A549 (cell line): ENCODE data around the gene TSR1. TPM values are rescaled to one million over a fixed set of nuclear protein-coding genes. Genes with fewer than 3 reads are reported as not detected.

Source experiments
- ATAC-seq, 2 experiments: fragments of 200-7000 bp in 1 of 2; fragments of >200 bp in 1 of 2; cut with Nextera tagmentation in 1 of 2; cut with Tn5 transposase in 1 of 2; 3 replicates each; pipeline versions ENCODE4 v1.8.0 to v1.9.1; 2018 to 2020; ENCODE audit warnings: mild to moderate bottlenecking in 1 of 2, moderate library complexity in 1 of 2
- CTCF ChIA-PET: fragments of 300-600 bp; sonication (Branson Sonifier 250); formaldehyde crosslinking; extraction: SDS; loops from one replicate; lab custom pipeline; 2021; ENCODE audit warnings: antibody characterized with exemption, inconsistent platforms; lab: Yijun Ruan, JAX
- POLR2A ChIA-PET: fragments of 350-600 bp; formaldehyde crosslinking; extraction: SDS; loops from one replicate; lab custom pipeline; 2021; ENCODE audit warnings: antibody characterized with exemption, inconsistent platforms; lab: Yijun Ruan, JAX
- DNase-seq, 2 experiments: peaks; one replicate each; pipeline versions ENCODE4 v3.0.0 to v3.0.0-alpha.2; 2011 to 2016; ENCODE audit warnings: low read depth in 1 of 2, low spot score in 1 of 2
- FAIRE-seq: peaks from 2 replicates; lab custom pipeline; 2011; peaks lifted over from hg19 to GRCh38; lab: Jason Lieb, UNC
- H3K27ac ChIP-seq, 2 experiments: fragments of >200 bp; sonication (Bioruptor Twin); formaldehyde crosslinking; 3 replicates each; pipeline ENCODE4 v1.5.1; 2016 to 2017
- H3K4me1 ChIP-seq: fragments of >200 bp; sonication (Bioruptor Twin); formaldehyde crosslinking; 3 replicates; pipeline ENCODE4 v1.6.1; 2016
- H3K4me2 ChIP-seq: fragments of >200 bp; sonication (Bioruptor Twin); formaldehyde crosslinking; 3 replicates; pipeline ENCODE4 v1.6.1; 2016
- H3K4me3 ChIP-seq: fragments of >200 bp; sonication (Bioruptor Twin); formaldehyde crosslinking; 3 replicates; pipeline ENCODE4 v1.5.1; 2016
- H3K9me3 ChIP-seq: fragments of >200 bp; sonication (Bioruptor Twin); formaldehyde crosslinking; 3 replicates; pipeline ENCODE4 v1.6.1; 2016
- BHLHE40 ChIP-seq: IDR thresholded peaks from 2 replicates; pipeline ENCODE4 v1.6.1; 2012; ENCODE audit warnings: low read depth, low read length, inconsistent platforms
- CEBPB ChIP-seq, 2 experiments: fragments of >200 bp in 1 of 2; sonication (Bioruptor Twin) in 1 of 2; formaldehyde crosslinking in 1 of 2; IDR thresholded peaks; 2 replicates each; pipeline ENCODE4 v1.6.1; 2012 to 2016
- CHD2 ChIP-seq: fragments of 150-350 bp; IDR thresholded peaks from 2 replicates; pipeline ENCODE4 v1.6.1; 2014; ENCODE audit warnings: low read length; ENCODE audit not compliant: partially characterized antibody
- EHF ChIP-seq: fragments of 250-450 bp; sonication (Bioruptor Pico); IDR thresholded peaks from 2 replicates; pipeline ENCODE4 v1.5.0; 2020; ENCODE audit warnings: mild to moderate bottlenecking
- EP300 ChIP-seq, 2 experiments: fragments of >200 bp; sonication (Bioruptor Twin); formaldehyde crosslinking; IDR thresholded peaks; 2 replicates in 1 of 2; 3 replicates in 1 of 2; pipeline ENCODE4 v1.6.1; 2016 to 2017
- FOSB ChIP-seq: fragments of 250-450 bp; sonication (Bioruptor Pico); IDR thresholded peaks from 2 replicates; pipeline ENCODE4 v1.5.0; 2020; ENCODE audit warnings: mild to moderate bottlenecking, moderate library complexity
- FOSL2 ChIP-seq, 2 experiments: fragments of 450-650 bp in 1 of 2; fragments of >200 bp in 1 of 2; sonication (Bioruptor Twin) in 1 of 2; formaldehyde crosslinking; IDR thresholded peaks; 2 replicates each; pipeline versions ENCODE4 v1.5.0 to v1.6.1; 2016 to 2020; ENCODE audit warnings: mild to moderate bottlenecking in 1 of 2, moderate library complexity in 1 of 2
- GATA3 ChIP-seq: IDR thresholded peaks from 2 replicates; pipeline ENCODE4 v1.6.1; 2012; ENCODE audit warnings: borderline replicate concordance
- JUN ChIP-seq, 2 experiments: fragments of >200 bp; sonication (Bioruptor Twin); formaldehyde crosslinking; IDR thresholded peaks; 2 replicates in 1 of 2; 3 replicates in 1 of 2; pipeline ENCODE4 v1.6.1; 2016 to 2017
- JUNB ChIP-seq: fragments of >200 bp; sonication (Bioruptor Twin); formaldehyde crosslinking; IDR thresholded peaks from 2 replicates; pipeline ENCODE4 v1.6.1; 2016
- MAX ChIP-seq: IDR thresholded peaks from 2 replicates; pipeline ENCODE4 v1.6.1; 2012
- NFE2L2 ChIP-seq: fragments of 150-350 bp; conservative IDR thresholded peaks from 2 replicates; pipeline ENCODE4 v1.6.1; 2014; ENCODE audit warnings: low read length
- NPAS2 ChIP-seq: fragments of 250-450 bp; sonication (Bioruptor Pico); IDR thresholded peaks from 2 replicates; pipeline ENCODE4 v1.8.0; 2022; ENCODE audit warnings: mild to moderate bottlenecking, moderate library complexity, borderline replicate concordance
- RAD21 ChIP-seq, 2 experiments: fragments of >200 bp in 1 of 2; sonication (Bioruptor Twin) in 1 of 2; formaldehyde crosslinking in 1 of 2; IDR thresholded peaks in 1 of 2; conservative IDR thresholded peaks in 1 of 2; 2 replicates in 1 of 2; 3 replicates in 1 of 2; pipeline ENCODE4 v1.6.1; 2012 to 2018; ENCODE audit warnings: inconsistent platforms in 1 of 2
- USF2 ChIP-seq: fragments of 450-650 bp; IDR thresholded peaks from 2 replicates; pipeline ENCODE4 v1.6.1; 2014; ENCODE audit warnings: antibody characterized with exemption
- ZC3H11A ChIP-seq: fragments of 450-650 bp; IDR thresholded peaks from 2 replicates; pipeline ENCODE4 v1.6.1; 2014; ENCODE audit warnings: antibody characterized with exemption, mild to moderate bottlenecking
- ZNF302 ChIP-seq: fragments of 250-450 bp; sonication (Bioruptor Pico); IDR thresholded peaks from 2 replicates; pipeline ENCODE4 v1.9.0; 2021; ENCODE audit warnings: inconsistent platforms, mild to moderate bottlenecking, moderate library complexity
- ZSCAN20 ChIP-seq: fragments of 250-450 bp; sonication (Bioruptor Pico); IDR thresholded peaks from 2 replicates; pipeline ENCODE4 v1.8.0; 2022; ENCODE audit warnings: mild to moderate bottlenecking, moderate library complexity
- WGBS: methylation state at CpG from one replicate; pipeline ENCODE4 v1.1.6; 2017; ENCODE audit errors: missing lambda C conversion rate; 5-methylcytosine and 5-hydroxymethylcytosine counted together
- polyA plus RNA-seq, 4 experiments: library from polyadenylated mRNA; depleted of rRNA in 3 of 4; stranded (reverse); fragments of >200 nt; fragmentation: RNase III in 1 of 4; extraction: RNeasy Plus Mini Kit Qiagen cat#74134 plus additional on column Dnase treatment in 1 of 4; gene quantifications; 2 replicates in 3 of 4; 3 replicates in 1 of 4; pipeline ENCODE4 v1.2.3, GENCODE V29; 2011 to 2017
- TF ChIP-seq, protein P1 (sequence below): IDR thresholded peaks from 2 replicates; pipeline ENCODE4 v1.6.1; 2012
- TF ChIP-seq, protein P2 (sequence below): fragments of >200 bp; sonication (Bioruptor Twin); formaldehyde crosslinking; IDR thresholded peaks from 3 replicates; pipeline ENCODE4 v1.5.1; 2016

TSR1 gene
- polyA plus RNA-seq, 2 of the 4 experiments (the other 2 are of a cell fraction): 38.3 to 84.1 TPM

DNA sequence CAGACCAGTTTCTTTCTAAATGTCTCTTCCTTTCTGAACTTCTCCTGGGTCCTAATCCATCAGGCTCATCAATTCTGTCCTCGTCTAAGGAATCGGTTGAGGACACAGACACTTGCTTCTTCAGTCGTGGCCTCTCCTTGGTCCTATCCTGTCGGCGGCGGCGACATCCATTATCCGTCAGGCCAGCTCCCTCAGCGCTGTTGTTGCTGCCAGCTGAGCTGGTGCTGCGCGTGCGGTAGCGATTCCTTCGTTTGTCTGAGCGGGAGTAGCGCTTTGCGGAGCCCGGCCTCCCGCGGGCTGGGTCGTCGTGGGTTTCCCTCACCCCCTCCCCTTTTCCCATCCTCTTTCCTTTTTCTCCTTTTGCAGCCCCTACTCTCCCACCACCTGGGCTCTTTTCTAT is 36.5 kb downstream of the TSR1 start:
- WGBS: 91% methylated on average over 22 of the region's 22 CpGs
- DNase-seq (no peak), ATAC-seq (no peak), FAIRE-seq (no peak)
- TF ChIP-seq ZSCAN20 (CRISPR knock-in tag) (no peak), FOSB (CRISPR knock-in tag) (no peak), ZC3H11A (no peak)
- Histone ChIP-seq H3K4me2 (no peak overlapping the region), H3K27ac (no peak overlapping the region), H3K4me3 (no peak overlapping the region), H3K4me1 (peaks cover 17% of the 10 kb centered on the region; the same call in 2 of the 3 replicates), H3K9me3 (no peaks in the 10 kb centered on the region)
- ChIA-PET POLR2A (no interaction called here), CTCF (no interaction called here)

DNA sequence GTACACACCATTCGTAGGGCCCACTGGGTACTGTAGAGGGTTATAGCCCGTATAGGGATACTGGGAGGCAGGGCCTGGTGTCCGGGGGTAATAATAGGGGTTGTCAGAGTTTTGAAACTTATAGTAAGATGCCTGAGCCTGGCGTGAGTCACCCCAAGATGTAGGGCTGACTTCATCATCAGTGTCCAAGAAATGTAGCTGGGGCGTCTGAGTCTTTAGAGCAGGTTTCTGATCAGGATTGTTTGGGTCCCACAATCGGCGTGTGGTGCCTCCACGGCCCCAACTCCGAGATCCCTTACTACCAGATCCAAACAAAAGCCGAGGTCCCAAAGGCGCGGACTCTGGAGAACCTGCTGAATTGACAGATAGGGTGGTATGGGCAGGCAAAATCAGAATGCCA is 37.1 kb downstream of the TSR1 start:
- ATAC-seq (no peak), DNase-seq (no peak), FAIRE-seq (no peak)
- TF ChIP-seq, protein P1, sequence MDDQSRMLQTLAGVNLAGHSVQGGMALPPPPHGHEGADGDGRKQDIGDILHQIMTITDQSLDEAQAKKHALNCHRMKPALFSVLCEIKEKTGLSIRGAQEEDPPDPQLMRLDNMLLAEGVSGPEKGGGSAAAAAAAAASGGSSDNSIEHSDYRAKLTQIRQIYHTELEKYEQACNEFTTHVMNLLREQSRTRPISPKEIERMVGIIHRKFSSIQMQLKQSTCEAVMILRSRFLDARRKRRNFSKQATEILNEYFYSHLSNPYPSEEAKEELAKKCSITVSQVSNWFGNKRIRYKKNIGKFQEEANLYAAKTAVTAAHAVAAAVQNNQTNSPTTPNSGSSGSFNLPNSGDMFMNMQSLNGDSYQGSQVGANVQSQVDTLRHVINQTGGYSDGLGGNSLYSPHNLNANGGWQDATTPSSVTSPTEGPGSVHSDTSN: no peak
- TF ChIP-seq JUN (IDR thresholded peaks at IDR 0.05) (no peak), FOSL2 (IDR thresholded peaks at IDR 0.05) (no peak), FOSL2 (CRISPR knock-in tag; IDR thresholded peaks at IDR 0.05) (no peak), NPAS2 (CRISPR knock-in tag) (no peak), FOSB (CRISPR knock-in tag) (no peak), BHLHE40 (no peak), JUNB (no peak), ZNF302 (CRISPR knock-in tag) (no peak), CHD2 (no peak), NFE2L2 (no peak), EP300 (IDR thresholded peaks at IDR 0.05) (no peak), ZC3H11A (no peak), USF2 (no peak), EHF (no peak)
- no peak overlapping the region for H3K4me3 ChIP-seq
- no peaks in the 10 kb centered on the region for H3K9me3 ChIP-seq
- ChIA-PET CTCF (interaction anchor here (1.0 to 2.4 kb wide), 2 partner anchors 16 to 54 kb away, joined by 3 to 6 read pairs; no protein-coding TSS in a partner anchor), POLR2A (no interaction called here)
- no peak overlapping the region for H3K27ac ChIP-seq
- 98% methylated on average over 12 of the region's 12 CpGs for WGBS
- peaks cover 15% of the 10 kb centered on the region; the same call in 2 of the 3 replicates for H3K4me1 ChIP-seq
- H3K4me2 ChIP-seq: no peak overlapping the region

- FAIRE-seq (no peak), DNase-seq (no peak), ATAC-seq (no peak)
- H3K9me3 ChIP-seq: no peaks in the 10 kb centered on the region
- ChIA-PET CTCF (interaction anchor here (0.5 to 3.3 kb wide), 9 partner anchors 14 to 583 kb away, joined by 3 to 14 read pairs (median 3); partner anchors contain the start of genes HIC1 and TSR1), POLR2A (no interaction called here)
- TF ChIP-seq GATA3 (no peak), RAD21 (conservative IDR thresholded peaks at IDR 0.05 in 1 of 2, IDR thresholded peaks at IDR 0.05 in 1 of 2) (no peak), MAX (no peak), CEBPB (IDR thresholded peaks at IDR 0.05) (0 out of 4 replicates have a peak, but pooled peaks of 1 of the 2 experiments have one; percentile 27), BHLHE40 (no peak)
- TF ChIP-seq, protein P2, sequence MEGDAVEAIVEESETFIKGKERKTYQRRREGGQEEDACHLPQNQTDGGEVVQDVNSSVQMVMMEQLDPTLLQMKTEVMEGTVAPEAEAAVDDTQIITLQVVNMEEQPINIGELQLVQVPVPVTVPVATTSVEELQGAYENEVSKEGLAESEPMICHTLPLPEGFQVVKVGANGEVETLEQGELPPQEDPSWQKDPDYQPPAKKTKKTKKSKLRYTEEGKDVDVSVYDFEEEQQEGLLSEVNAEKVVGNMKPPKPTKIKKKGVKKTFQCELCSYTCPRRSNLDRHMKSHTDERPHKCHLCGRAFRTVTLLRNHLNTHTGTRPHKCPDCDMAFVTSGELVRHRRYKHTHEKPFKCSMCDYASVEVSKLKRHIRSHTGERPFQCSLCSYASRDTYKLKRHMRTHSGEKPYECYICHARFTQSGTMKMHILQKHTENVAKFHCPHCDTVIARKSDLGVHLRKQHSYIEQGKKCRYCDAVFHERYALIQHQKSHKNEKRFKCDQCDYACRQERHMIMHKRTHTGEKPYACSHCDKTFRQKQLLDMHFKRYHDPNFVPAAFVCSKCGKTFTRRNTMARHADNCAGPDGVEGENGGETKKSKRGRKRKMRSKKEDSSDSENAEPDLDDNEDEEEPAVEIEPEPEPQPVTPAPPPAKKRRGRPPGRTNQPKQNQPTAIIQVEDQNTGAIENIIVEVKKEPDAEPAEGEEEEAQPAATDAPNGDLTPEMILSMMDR: no peak
- WGBS: 95% methylated on average over 5 of the region's 5 CpGs
- peaks cover 9% of the 10 kb centered on the region; the same call in 2 of the 3 replicates for H3K4me1 ChIP-seq
- H3K27ac ChIP-seq: no peak overlapping the region
- no peak overlapping the region for H3K4me3 ChIP-seq
- H3K4me2 ChIP-seq: no peak overlapping the region
Observed at GRCh38 chr17:2297023-2297422, 39.2 kb downstream of the TSR1 start.
